ENCODE results near the gene ROR1. TPM values are rescaled to one million over a fixed set of nuclear protein-coding genes. Genes with fewer than 3 reads are reported as not detected.

ROR1 gene
- total RNA-seq, 4 donors from 2014 or later: 8.8 to 30.4 (median 14.1) TPM

GRCh38 chr1:64171797-64172281 is 398.0 kb downstream of the ROR1 start:
- ATAC-seq (ENCODE audit: low FRiP score) (peak; percentile 83), DNase-seq (ENCODE audit: low spot score) (no peak)
- TF ChIP-seq CTCF (IDR thresholded peaks at IDR 0.05): no peak

GRCh38 chr1:64172458-64172983 is 398.7 kb downstream of the ROR1 start:
- no peak for ATAC-seq (ENCODE audit: low FRiP score)
- DNase-seq (ENCODE audit: low spot score): no peak
- TF ChIP-seq CTCF (IDR thresholded peaks at IDR 0.05): no peak

- ATAC-seq (ENCODE audit: low FRiP score): no peak
- TF ChIP-seq CTCF (IDR thresholded peaks at IDR 0.05): no peak
- DNase-seq (ENCODE audit: low spot score): no peak
Observed at GRCh38 chr1:64173336-64173940, 399.6 kb downstream of the ROR1 start.

GRCh38 chr1:64175639-64176038 is 401.8 kb downstream of the ROR1 start:
- DNase-seq (ENCODE audit: low spot score) (no peak), ATAC-seq (ENCODE audit: low FRiP score) (no peak)
- no peak for TF ChIP-seq CTCF (IDR thresholded peaks at IDR 0.05)

GRCh38 chr1:64176659-64177058 is 402.8 kb downstream of the ROR1 start:
- TF ChIP-seq CTCF (IDR thresholded peaks at IDR 0.05): no peak
- no peak for ATAC-seq (ENCODE audit: low FRiP score)
- no peak for DNase-seq (ENCODE audit: low spot score)

- ATAC-seq (ENCODE audit: low FRiP score): no peak
- no peak for TF ChIP-seq CTCF (IDR thresholded peaks at IDR 0.05)
- no peak for DNase-seq (ENCODE audit: low spot score)
Observed at GRCh38 chr1:64179588-64179987, 405.8 kb downstream of the ROR1 start.

GRCh38 chr1:64182207-64182606 is 408.4 kb downstream of the ROR1 start:
- ATAC-seq (ENCODE audit: low FRiP score) (no peak), DNase-seq (ENCODE audit: low spot score) (no peak)
- no peak for TF ChIP-seq CTCF (IDR thresholded peaks at IDR 0.05)

Measured in omental fat pad (tissue), 4 donors.